ENCODE measurements around the gene TET1.

DNA sequence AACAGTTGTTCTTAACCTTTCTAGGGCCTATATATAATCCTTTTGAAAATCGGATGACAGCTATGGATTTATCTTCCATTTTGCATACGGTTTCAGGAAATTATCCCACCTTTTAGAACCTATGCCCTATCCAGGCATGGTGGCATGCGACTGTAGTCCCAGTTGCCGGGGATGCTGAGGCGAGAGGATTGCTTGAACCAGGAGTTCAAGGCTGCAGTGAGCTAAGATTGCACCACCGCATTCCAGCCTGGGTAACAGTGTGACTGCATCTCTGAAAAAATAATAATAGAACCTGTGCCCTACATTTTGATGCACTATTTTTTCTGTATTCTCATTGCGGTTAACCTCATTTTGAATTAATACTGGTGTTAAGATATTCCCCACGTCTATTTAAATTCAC is 172.5 kb downstream of the TET1 start:
- TF ChIP-seq EZH2 (IDR thresholded peaks at IDR 0.05; ENCODE audit: insufficient read depth, poor library complexity, severe bottlenecking) (no peak), EZH2phosphoT487 (IDR thresholded peaks at IDR 0.05; ENCODE audit: insufficient read depth, low read depth) (no peak)
